A549 (cell line): ENCODE data around the gene CRISPLD2. TPM values are rescaled to one million over a fixed set of nuclear protein-coding genes. Genes with fewer than 3 reads are reported as not detected.
A peak's percentile ranks its signal among the peaks of the same experiment; 100 is the strongest.

Source experiments
- ATAC-seq, 2 experiments: fragments of 200-7000 bp in 1 of 2; fragments of >200 bp in 1 of 2; cut with Nextera tagmentation in 1 of 2; cut with Tn5 transposase in 1 of 2; 3 replicates each; pipeline versions ENCODE4 v1.8.0 to v1.9.1; 2018 to 2020; ENCODE audit warnings: mild to moderate bottlenecking in 1 of 2, moderate library complexity in 1 of 2
- CTCF ChIA-PET: fragments of 300-600 bp; sonication (Branson Sonifier 250); formaldehyde crosslinking; extraction: SDS; loops from one replicate; lab custom pipeline; 2021; ENCODE audit warnings: antibody characterized with exemption, inconsistent platforms; lab: Yijun Ruan, JAX
- POLR2A ChIA-PET: fragments of 350-600 bp; formaldehyde crosslinking; extraction: SDS; loops from one replicate; lab custom pipeline; 2021; ENCODE audit warnings: antibody characterized with exemption, inconsistent platforms; lab: Yijun Ruan, JAX
- DNase-seq, 2 experiments: peaks; one replicate each; pipeline versions ENCODE4 v3.0.0 to v3.0.0-alpha.2; 2011 to 2016; ENCODE audit warnings: low read depth in 1 of 2, low spot score in 1 of 2
- FAIRE-seq: peaks from 2 replicates; lab custom pipeline; 2011; peaks lifted over from hg19 to GRCh38; lab: Jason Lieb, UNC
- H3K27ac ChIP-seq, 2 experiments: fragments of >200 bp; sonication (Bioruptor Twin); formaldehyde crosslinking; 3 replicates each; pipeline ENCODE4 v1.5.1; 2016 to 2017
- H3K4me1 ChIP-seq: fragments of >200 bp; sonication (Bioruptor Twin); formaldehyde crosslinking; 3 replicates; pipeline ENCODE4 v1.6.1; 2016
- H3K4me2 ChIP-seq: fragments of >200 bp; sonication (Bioruptor Twin); formaldehyde crosslinking; 3 replicates; pipeline ENCODE4 v1.6.1; 2016
- H3K4me3 ChIP-seq: fragments of >200 bp; sonication (Bioruptor Twin); formaldehyde crosslinking; 3 replicates; pipeline ENCODE4 v1.5.1; 2016
- H3K9me3 ChIP-seq: fragments of >200 bp; sonication (Bioruptor Twin); formaldehyde crosslinking; 3 replicates; pipeline ENCODE4 v1.6.1; 2016
- FOSL2 ChIP-seq, 2 experiments: fragments of 450-650 bp in 1 of 2; fragments of >200 bp in 1 of 2; sonication (Bioruptor Twin) in 1 of 2; formaldehyde crosslinking; IDR thresholded peaks; 2 replicates each; pipeline versions ENCODE4 v1.5.0 to v1.6.1; 2016 to 2020; ENCODE audit warnings: mild to moderate bottlenecking in 1 of 2, moderate library complexity in 1 of 2
- FOXS1 ChIP-seq: fragments of 250-450 bp; sonication (Bioruptor Pico); IDR thresholded peaks from 2 replicates; pipeline ENCODE4 v1.5.0; 2020; ENCODE audit warnings: mild to moderate bottlenecking, moderate library complexity
- HOXB5 ChIP-seq: fragments of 250-450 bp; sonication (Bioruptor Pico); IDR thresholded peaks from 2 replicates; pipeline ENCODE4 v1.5.0; 2020; ENCODE audit warnings: mild to moderate bottlenecking, moderate library complexity
- MAZ ChIP-seq: fragments of 150-350 bp; IDR thresholded peaks from 2 replicates; pipeline ENCODE4 v1.6.1; 2014; ENCODE audit warnings: antibody characterized with exemption, low read depth, low read length, borderline replicate concordance
- NFE2L2 ChIP-seq: fragments of 150-350 bp; conservative IDR thresholded peaks from 2 replicates; pipeline ENCODE4 v1.6.1; 2014; ENCODE audit warnings: low read length
- SMC3 ChIP-seq: fragments of >200 bp; sonication (Bioruptor Twin); formaldehyde crosslinking; IDR thresholded peaks from 3 replicates; pipeline ENCODE4 v1.6.1; 2018; ENCODE audit warnings: inconsistent platforms
- TFCP2L1 ChIP-seq: fragments of 250-450 bp; sonication (Bioruptor Pico); IDR thresholded peaks from 2 replicates; pipeline ENCODE4 v1.5.0; 2021; ENCODE audit warnings: mild to moderate bottlenecking
- ZC3H11A ChIP-seq: fragments of 450-650 bp; IDR thresholded peaks from 2 replicates; pipeline ENCODE4 v1.6.1; 2014; ENCODE audit warnings: antibody characterized with exemption, mild to moderate bottlenecking
- ZFP36 ChIP-seq: fragments of 450-650 bp; IDR thresholded peaks from 2 replicates; pipeline ENCODE4 v1.6.1; 2014; ENCODE audit warnings: borderline replicate concordance; ENCODE audit not compliant: partially characterized antibody
- ZSCAN20 ChIP-seq: fragments of 250-450 bp; sonication (Bioruptor Pico); IDR thresholded peaks from 2 replicates; pipeline ENCODE4 v1.8.0; 2022; ENCODE audit warnings: mild to moderate bottlenecking, moderate library complexity
- WGBS: methylation state at CpG from one replicate; pipeline ENCODE4 v1.1.6; 2017; ENCODE audit errors: missing lambda C conversion rate; 5-methylcytosine and 5-hydroxymethylcytosine counted together
- polyA plus RNA-seq, 4 experiments: library from polyadenylated mRNA; depleted of rRNA in 3 of 4; stranded (reverse); fragments of >200 nt; fragmentation: RNase III in 1 of 4; extraction: RNeasy Plus Mini Kit Qiagen cat#74134 plus additional on column Dnase treatment in 1 of 4; gene quantifications; 2 replicates in 3 of 4; 3 replicates in 1 of 4; pipeline ENCODE4 v1.2.3, GENCODE V29; 2011 to 2017
- TF ChIP-seq, protein P1 (sequence below): fragments of 150-350 bp; IDR thresholded peaks from 2 replicates; pipeline ENCODE4 v1.6.1; 2014; ENCODE audit warnings: low read depth, mild to moderate bottlenecking, low read length
- TF ChIP-seq, protein P2 (sequence below): fragments of >200 bp; sonication (Bioruptor Twin); formaldehyde crosslinking; IDR thresholded peaks from 3 replicates; pipeline ENCODE4 v1.5.1; 2016
- TF ChIP-seq, protein P3 (sequence below): fragments of >200 bp; sonication (Bioruptor Twin); formaldehyde crosslinking; IDR thresholded peaks from 2 replicates; pipeline ENCODE4 v1.6.1; 2016
- TF ChIP-seq, protein P4 (sequence below): fragments of 450-650 bp; IDR thresholded peaks from 2 replicates; pipeline ENCODE4 v1.6.1; 2014; ENCODE audit warnings: antibody characterized with exemption

CRISPLD2 gene
- polyA plus RNA-seq, 2 of the 4 experiments (the other 2 are of a cell fraction), result 0.85 to 1.6 TPM

DNA sequence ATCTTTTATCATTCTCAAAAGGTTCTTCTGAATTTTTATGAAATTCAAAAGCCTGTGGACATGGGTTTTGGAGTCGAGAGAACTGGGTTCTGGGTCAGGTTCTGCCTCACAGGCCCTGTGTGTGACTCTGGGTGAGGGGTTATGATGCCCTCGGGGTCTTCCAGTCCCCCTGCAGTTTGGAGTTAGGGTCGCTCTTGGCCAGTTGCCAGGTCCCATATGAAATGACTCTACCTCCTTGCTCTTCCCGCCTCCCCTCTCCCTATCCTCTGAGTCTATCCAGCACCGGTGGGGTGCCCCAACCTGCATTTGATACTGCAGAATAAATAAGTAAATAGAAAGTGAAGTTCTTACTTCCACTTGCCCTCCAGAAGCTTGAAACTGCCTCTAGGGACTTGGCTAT is 137.4 kb downstream of the CRISPLD2 start:
- ATAC-seq (no peak), DNase-seq (no peak)
- POLR2A ChIA-PET, result no interaction called here
- WGBS, result 55% methylated on average over 5 of the region's 5 CpGs
- H3K9me3 ChIP-seq, result no peaks in the 10 kb centered on the region
- H3K27ac ChIP-seq, result no peak overlapping the region
- CTCF ChIA-PET, result interaction anchor here (2.4 to 11.2 kb wide), 3 partner anchors 12 to 204 kb away, joined by 8 to 219 read pairs (median 184); no protein-coding TSS in a partner anchor
- no peak for TF ChIP-seq ZFP36
- TF ChIP-seq HOXB5 (CRISPR knock-in tag), result no peak
- TF ChIP-seq, protein P1, sequence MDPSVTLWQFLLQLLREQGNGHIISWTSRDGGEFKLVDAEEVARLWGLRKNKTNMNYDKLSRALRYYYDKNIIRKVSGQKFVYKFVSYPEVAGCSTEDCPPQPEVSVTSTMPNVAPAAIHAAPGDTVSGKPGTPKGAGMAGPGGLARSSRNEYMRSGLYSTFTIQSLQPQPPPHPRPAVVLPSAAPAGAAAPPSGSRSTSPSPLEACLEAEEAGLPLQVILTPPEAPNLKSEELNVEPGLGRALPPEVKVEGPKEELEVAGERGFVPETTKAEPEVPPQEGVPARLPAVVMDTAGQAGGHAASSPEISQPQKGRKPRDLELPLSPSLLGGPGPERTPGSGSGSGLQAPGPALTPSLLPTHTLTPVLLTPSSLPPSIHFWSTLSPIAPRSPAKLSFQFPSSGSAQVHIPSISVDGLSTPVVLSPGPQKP, result no peak
- no peak for TF ChIP-seq NFE2L2
- TF ChIP-seq ZSCAN20 (CRISPR knock-in tag), result no peak
- TF ChIP-seq ZC3H11A, result no peak
- no peak for TF ChIP-seq TFCP2L1 (CRISPR knock-in tag)
- no peak for TF ChIP-seq MAZ
- TF ChIP-seq, protein P2, sequence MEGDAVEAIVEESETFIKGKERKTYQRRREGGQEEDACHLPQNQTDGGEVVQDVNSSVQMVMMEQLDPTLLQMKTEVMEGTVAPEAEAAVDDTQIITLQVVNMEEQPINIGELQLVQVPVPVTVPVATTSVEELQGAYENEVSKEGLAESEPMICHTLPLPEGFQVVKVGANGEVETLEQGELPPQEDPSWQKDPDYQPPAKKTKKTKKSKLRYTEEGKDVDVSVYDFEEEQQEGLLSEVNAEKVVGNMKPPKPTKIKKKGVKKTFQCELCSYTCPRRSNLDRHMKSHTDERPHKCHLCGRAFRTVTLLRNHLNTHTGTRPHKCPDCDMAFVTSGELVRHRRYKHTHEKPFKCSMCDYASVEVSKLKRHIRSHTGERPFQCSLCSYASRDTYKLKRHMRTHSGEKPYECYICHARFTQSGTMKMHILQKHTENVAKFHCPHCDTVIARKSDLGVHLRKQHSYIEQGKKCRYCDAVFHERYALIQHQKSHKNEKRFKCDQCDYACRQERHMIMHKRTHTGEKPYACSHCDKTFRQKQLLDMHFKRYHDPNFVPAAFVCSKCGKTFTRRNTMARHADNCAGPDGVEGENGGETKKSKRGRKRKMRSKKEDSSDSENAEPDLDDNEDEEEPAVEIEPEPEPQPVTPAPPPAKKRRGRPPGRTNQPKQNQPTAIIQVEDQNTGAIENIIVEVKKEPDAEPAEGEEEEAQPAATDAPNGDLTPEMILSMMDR, result no peak
- TF ChIP-seq FOSL2 (IDR thresholded peaks at IDR 0.05), result no peak
- no peak for TF ChIP-seq FOSL2 (CRISPR knock-in tag; IDR thresholded peaks at IDR 0.05)
- TF ChIP-seq SMC3, result no peak
- TF ChIP-seq, protein P3, sequence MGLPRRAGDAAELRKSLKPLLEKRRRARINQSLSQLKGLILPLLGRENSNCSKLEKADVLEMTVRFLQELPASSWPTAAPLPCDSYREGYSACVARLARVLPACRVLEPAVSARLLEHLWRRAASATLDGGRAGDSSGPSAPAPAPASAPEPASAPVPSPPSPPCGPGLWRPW, result no peak
- no peak for TF ChIP-seq FOXS1 (CRISPR knock-in tag)
- TF ChIP-seq, all 56 proteins: peak for 0
- no peak for FAIRE-seq
- Histone ChIP-seq H3K4me1 (no peaks in the 10 kb centered on the region), H3K4me3 (no peak overlapping the region), H3K4me2 (no peak overlapping the region)

DNA sequence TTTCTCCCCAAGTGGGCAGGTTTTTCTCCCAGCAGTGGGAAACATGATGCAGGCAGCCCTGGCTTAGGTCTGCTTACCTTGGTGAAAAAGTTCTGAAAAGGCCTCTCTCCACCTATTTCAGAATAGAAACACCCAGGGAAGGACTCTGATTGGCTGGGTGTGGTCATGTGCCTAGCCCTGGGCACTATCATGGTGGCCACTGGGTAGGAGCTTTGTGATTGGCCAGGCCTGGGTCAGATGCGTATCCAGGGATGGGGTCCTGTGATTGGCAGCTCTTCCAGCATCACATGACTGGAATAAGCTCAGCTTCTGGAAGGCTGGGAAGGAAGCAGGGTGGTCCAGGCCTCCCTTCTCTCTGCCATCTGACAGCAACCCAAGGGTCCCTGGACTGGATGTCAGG is 138.0 kb downstream of the CRISPLD2 start:
- Histone ChIP-seq H3K4me2 (no peak overlapping the region), H3K4me3 (no peak overlapping the region), H3K27ac (no peak overlapping the region), H3K9me3 (no peaks in the 10 kb centered on the region), H3K4me1 (no peaks in the 10 kb centered on the region)
- FAIRE-seq, result no peak
- WGBS, result 100% methylated on average over 1 of the region's 1 CpG
- CTCF ChIA-PET, result interaction anchor here (1.2 to 11.2 kb wide), 4 partner anchors 11 to 205 kb away, joined by 3 to 219 read pairs (median 96); no protein-coding TSS in a partner anchor
- POLR2A ChIA-PET, result no interaction called here
- DNase-seq, result no peak
- ATAC-seq, result no peak
- TF ChIP-seq, protein P4, sequence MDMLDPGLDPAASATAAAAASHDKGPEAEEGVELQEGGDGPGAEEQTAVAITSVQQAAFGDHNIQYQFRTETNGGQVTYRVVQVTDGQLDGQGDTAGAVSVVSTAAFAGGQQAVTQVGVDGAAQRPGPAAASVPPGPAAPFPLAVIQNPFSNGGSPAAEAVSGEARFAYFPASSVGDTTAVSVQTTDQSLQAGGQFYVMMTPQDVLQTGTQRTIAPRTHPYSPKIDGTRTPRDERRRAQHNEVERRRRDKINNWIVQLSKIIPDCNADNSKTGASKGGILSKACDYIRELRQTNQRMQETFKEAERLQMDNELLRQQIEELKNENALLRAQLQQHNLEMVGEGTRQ, result peak; percentile 63; the same call in 1 of the 2 replicates
- no peak for TF ChIP-seq ZFP36

Other genes starting within 250 kb of the CRISPLD2 start
- gene COTL1, start 201.9 kb upstream of the CRISPLD2 start, polyA plus RNA-seq (2011; rRNA removed), result 89.7 and 94.1 TPM in 2 replicates
- gene COTL1, start 201.9 kb upstream of the CRISPLD2 start, polyA plus RNA-seq (2017; fragmentation: RNase III; extraction: RNeasy Plus Mini Kit Qiagen cat#74134 plus additional on column Dnase treatment), result 372 to 495 TPM (median 379 TPM) in 3 replicates
- gene KLHL36, start 171.5 kb upstream of the CRISPLD2 start, polyA plus RNA-seq (2011; rRNA removed), result 21.0 and 22.3 TPM in 2 replicates
- gene KLHL36, start 171.5 kb upstream of the CRISPLD2 start, polyA plus RNA-seq (2017; fragmentation: RNase III; extraction: RNeasy Plus Mini Kit Qiagen cat#74134 plus additional on column Dnase treatment), result 19.1 to 21.4 TPM (median 20.0 TPM) in 3 replicates
- 93.5 and 144 TPM in 2 replicates for gene USP10, start 120.0 kb upstream of the CRISPLD2 start, polyA plus RNA-seq (2011; rRNA removed)
- gene USP10, start 120.0 kb upstream of the CRISPLD2 start, polyA plus RNA-seq (2017; fragmentation: RNase III; extraction: RNeasy Plus Mini Kit Qiagen cat#74134 plus additional on column Dnase treatment), result 60.6 to 64.2 TPM (median 61.5 TPM) in 3 replicates
- 58.0 and 88.6 TPM in 2 replicates for gene ZDHHC7, start 191.6 kb downstream of the CRISPLD2 start, polyA plus RNA-seq (2011; rRNA removed)
- 39.4 to 43.7 TPM (median 42.3 TPM) in 3 replicates for gene ZDHHC7, start 191.6 kb downstream of the CRISPLD2 start, polyA plus RNA-seq (2017; fragmentation: RNase III; extraction: RNeasy Plus Mini Kit Qiagen cat#74134 plus additional on column Dnase treatment)
- gene KIAA0513, start 207.8 kb downstream of the CRISPLD2 start, polyA plus RNA-seq (2011; rRNA removed), result 1.5 and 1.8 TPM in 2 replicates
- 1.7 to 2.3 TPM (median 1.8 TPM) in 3 replicates for gene KIAA0513, start 207.8 kb downstream of the CRISPLD2 start, polyA plus RNA-seq (2017; fragmentation: RNase III; extraction: RNeasy Plus Mini Kit Qiagen cat#74134 plus additional on column Dnase treatment)